SK-N-MC (cell line): ENCODE measurements around the gene NR1H4.

Experiments used
- EZH2 ChIP-seq: fragments of 200-600 bp; sonication (generic); IDR thresholded peaks from one replicate; pipeline ENCODE4 v1.6.1; 2017; ENCODE audit warnings: antibody characterized with exemption
- FOXP2 ChIP-seq: optimal IDR thresholded peaks from 2 replicates; pipeline ENCODE3; 2011; ENCODE audit warnings: mild to moderate bottlenecking, moderate library complexity; ENCODE audit not compliant: insufficient read depth; ENCODE audit errors: extremely low read length, control extremely low read depth
- POLR2AphosphoS5 ChIP-seq: IDR thresholded peaks from 2 replicates; pipeline ENCODE4 v1.6.1; 2012; ENCODE audit warnings: mild to moderate bottlenecking, low read depth, low read length, borderline replicate concordance

- TF ChIP-seq POLR2AphosphoS5, result no peak
- TF ChIP-seq EZH2, result no peak
- TF ChIP-seq FOXP2, result no peak
These were observed 93.4 kb downstream of the NR1H4 start for GRCh38 chr12:100566887-100567637.
